HG03103 (cell line): ENCODE results near the gene NFILZ.
"Not testable (repeated sequence)": the region's sequence is repeated elsewhere in the genome, so short reads cannot be mapped to it uniquely, and the experiment has no call there.

ENCODE experiments used
- ATAC-seq: cut with Tn5 transposase; IDR thresholded peaks from one replicate; pipeline ENCODE4 v1.9.1; 2021; ENCODE audit warnings: low read depth; ENCODE audit not compliant: unreplicated experiment

Gene NFILZ

DNA sequence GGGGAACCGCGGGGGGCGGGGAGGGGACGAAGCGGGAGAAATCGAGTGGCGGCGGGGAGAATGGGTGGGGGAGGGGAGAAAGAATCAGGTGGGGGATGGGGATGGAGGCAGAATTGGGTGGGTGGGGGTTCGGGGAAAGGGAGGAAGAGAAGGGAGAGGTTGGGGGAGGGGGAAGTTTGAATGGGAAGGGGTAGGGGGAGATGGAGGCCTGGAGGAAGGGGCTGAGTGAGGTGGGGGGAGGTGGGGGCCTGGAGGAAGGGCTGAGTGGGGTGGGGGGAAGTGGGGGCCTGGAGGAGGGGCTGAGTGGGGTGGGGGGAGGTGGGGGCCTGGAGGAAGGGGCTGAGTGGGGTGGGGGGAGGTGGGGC is 19.5 kb upstream of the NFILZ start:
- ATAC-seq = no peak

- ATAC-seq = no peak
These were observed 19.0 kb upstream of the NFILZ start for GRCh38 chr19:8611391-8611876.

DNA sequence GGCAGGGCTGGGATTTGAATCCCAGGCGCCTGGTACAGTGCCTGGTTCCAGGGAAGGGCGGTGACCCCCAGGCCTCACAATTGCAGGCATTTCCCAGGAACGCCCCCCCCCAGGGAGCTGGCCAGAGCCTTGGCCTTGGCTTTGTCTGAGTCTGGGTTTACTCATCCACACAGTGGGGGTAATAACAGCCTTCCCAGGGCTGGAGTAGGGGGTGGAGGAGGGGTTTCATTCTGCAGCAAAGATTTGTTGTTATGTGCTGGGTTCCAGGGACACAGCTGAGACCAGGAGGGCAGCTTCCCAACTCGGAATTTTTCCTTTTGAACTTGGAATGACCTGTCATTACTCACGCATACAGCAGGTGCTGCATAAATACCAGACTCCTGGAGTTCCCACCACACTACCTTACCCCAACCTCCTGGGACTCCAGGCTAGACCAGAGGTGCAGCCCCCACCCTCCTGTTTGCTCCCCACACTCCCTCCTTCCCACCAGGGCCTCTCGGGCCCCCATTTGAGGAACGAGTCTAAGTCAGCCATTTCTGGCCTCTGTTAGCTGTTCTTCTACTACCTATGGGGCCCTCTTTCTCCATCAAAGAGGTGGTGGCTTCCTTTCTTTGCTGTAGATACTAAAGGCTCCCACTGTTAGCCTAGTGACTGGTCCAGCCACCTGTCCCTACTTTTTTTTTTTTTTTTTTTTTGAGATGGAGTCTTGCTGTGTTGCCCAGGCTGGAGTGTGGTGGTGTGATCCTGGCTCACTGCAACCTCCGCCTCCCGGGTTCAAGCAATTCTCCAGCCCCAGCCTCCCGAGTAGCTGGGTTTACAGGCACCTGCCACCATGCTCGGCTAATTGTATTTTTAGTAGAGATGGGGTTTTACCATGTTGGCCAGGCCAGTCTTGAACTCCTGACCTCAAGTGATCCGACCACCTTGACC is 18.3 kb upstream of the NFILZ start:
- ATAC-seq = no peak

DNA sequence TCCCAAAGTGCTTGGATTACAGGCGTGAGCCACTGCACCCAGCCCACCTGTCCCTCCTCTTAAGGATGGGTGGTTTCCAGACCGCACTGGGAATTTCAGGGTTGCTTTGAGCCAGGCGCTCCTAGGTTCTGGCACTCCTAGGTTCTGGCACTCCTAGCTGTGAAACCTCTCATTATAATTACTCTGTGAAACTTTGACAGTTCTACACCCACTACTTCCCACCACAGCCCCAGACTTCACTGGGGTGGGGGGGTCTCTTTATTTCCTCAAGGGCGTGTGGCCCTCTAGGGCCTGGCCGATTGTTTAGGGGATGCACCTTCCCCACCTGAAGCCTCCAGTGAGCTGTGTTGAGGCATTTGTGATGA is 17.6 kb upstream of the NFILZ start:
- ATAC-seq = no peak

DNA sequence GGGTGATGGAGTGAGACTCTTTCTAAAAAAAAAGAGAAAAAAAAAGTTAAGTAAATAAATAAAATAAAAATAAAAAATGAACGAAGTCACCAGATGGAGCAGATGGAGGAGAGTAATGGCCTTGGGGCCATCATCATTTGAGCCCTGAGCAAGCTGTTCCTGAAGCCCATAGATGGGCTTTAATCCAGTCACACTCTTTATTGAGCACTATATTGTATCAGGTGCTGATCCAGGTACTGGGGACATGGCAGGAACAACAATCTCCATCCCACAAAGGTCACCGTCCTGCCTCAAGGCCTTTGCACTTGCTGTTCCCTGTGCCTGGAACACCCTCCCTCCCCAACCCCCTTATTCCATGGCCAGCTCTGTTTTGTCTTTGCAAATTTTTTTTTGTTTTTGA is 16.0 kb upstream of the NFILZ start:
- ATAC-seq = no peak

DNA sequence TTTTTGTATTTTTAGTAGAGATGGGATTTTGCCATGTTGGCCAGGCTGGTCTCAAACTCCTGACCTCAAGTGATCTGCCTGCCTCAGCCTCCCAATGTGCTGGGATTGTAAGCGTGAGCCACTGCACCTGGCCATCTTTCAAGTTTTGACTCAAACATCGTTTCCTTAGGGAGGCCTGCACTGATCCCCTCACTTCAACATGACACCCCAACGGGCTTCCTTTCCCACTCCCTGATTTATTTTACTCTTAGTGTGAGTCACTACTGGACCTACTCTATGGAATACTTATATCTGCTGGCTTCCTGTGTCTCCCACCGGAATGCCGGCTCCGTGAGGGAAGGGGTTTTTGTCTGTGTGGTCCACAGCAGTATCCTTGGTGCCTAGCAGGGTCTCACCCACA is 15.4 kb upstream of the NFILZ start:
- ATAC-seq = no peak

DNA sequence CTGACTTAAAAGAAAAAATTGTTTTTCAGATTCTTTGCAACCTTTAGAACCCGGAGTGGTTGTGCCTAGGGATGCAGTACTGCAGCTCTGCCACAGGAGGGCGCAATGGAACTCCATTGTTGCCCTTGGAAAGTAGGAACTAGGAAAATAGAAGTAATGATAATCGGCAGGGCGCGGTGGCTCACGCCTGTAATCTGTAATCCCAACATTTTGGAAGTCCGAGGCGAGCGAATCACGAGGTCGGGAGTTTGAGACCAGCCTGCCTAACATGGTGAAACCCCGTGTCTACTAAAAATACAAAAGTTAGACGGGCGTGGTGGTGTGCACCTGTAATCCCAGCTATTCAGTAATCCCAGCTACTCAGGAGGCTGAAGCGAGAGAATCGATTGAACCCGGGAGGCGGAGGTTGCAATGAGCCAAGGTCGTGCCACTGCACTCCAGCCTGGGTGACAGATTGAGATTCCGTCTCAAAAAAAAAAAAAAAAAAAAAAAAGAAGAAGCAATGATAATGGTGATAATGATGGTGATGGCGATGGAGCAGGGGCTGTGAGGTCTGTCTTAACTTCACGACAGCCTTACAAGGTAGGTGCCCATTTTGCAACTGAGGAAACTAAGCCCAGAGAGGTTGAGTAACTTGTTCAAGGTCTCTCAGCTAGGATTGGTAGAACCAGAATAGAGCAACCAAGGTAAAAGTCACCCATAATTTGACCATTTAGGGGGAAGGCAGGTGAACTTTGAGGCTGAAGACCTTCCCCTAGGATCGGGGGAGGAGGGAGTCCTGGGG is 14.4 kb upstream of the NFILZ start:
- no peak for ATAC-seq

GRCh38 chr19:8616861-8617260 is 13.6 kb upstream of the NFILZ start:
- no peak for ATAC-seq

DNA sequence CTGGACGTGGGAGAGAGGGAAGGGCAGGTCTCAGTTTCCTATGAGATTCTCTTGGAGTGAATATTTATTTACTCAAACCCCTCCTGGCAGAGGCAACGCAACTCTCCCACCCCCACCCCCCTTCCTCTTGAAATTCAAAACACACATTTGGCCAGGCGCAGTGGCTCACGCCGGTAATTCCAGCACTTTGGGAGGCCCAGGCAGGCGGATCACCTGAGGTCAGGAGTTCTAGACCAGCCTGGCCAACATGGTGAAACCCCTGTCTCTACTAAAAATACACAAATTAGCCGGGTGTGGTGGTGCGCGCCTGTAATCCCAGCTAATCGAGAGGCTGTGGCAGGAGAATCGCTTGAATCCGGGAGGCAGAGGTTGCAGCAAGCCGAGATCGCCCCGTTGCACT is 13.1 kb upstream of the NFILZ start:
- ATAC-seq = not testable (repeated sequence)

GRCh38 chr19:8617984-8618383 is 12.4 kb upstream of the NFILZ start:
- ATAC-seq = no peak

DNA sequence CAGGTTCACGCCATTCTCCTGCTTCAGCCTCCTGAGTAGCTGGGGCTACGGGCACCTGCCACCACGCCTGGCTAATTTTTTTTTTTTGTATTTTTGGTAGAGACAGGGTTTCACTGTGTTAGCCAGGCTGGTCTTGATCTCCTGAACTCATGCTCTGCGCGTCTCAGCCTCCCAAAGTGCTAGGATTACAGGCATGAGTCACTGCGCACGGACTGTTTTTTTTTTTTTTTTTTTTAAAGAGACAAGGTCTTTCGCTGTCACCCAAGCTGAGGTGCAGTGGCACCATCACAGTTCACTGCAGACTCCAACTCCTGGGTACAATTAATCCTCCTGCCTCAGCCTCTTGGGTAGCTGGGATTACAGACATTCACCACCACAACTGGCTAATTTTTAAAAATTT is 11.7 kb upstream of the NFILZ start:
- ATAC-seq = no peak

DNA sequence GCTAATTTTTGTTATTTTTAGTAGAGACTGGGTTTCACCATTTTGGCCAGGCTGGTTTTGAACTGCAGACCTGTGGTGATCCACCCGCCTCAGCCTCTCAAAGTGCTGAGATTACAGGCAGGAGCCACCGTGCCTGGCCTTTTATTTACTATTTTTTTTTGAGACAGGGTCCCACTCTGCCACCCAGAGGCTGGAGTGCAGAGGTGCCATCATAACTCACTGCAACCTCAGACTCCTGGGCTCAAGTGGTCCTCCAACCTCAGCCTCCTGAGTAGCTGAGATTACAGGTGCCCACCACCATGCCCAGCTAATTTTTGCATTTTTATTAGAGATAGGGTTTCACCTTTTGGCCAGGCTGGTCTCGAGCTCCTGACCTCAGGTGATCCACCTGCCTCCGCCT is 7.5 kb upstream of the NFILZ start:
- ATAC-seq = not testable (repeated sequence)

DNA sequence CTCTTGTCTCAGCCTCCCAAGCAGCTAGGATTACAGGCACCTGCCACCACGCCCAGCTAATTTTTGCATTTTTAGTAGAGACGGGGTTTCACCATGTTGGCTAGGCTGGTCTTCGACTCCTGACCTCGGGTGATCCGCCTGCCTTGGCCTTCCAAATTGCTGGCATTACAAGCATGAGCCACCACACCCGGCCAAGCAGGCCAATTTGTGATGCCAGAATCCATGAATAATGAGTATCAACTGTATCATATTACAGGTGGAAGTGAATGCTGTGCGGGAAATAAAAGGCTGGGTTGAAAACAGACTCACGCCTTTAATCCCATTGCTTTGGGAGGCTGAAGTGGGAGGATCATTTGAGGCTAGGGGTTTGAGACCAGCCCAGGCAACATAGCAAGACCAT is 3.6 kb upstream of the NFILZ start:
- ATAC-seq = no peak

- ATAC-seq = no peak
These were observed 1.2 kb upstream of the NFILZ start for GRCh38 chr19:8629184-8629583.

DNA sequence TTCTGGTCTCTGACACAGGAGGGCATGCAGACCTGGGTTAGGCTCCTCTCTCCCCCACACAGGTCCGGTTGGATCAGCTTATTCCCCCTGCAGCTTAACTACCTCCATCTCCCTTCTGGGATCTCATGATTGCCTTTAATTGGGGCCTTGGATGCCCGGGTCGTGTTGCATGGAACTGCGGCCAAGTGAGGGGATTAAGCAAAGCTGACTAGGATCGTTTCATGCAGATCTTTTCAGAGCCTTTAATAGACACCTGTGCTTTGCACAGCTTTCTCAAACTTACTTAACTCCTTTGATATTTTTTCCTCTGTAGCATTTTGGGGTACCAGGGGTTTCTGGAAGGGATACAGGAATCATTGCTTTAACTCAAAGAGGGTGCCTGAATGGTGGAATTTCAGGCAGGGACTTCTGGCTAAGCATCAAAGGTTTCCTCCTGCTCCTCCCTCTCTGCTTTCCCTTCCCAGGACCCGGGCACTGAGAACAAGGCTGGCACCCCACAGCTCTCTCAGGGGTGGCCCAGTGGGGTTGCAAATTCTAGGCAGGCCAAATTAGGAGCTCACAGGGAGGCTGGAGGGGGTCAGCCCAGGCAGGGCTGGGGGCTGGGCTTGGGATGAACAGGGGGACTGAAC is 477 bp downstream of the NFILZ start:
- ATAC-seq = no peak

- ATAC-seq = no peak
These were observed 989 bp downstream of the NFILZ start for GRCh38 chr19:8631425-8631819.

GRCh38 chr19:8635422-8635821 is 5.0 kb downstream of the NFILZ start:
- no peak for ATAC-seq

DNA sequence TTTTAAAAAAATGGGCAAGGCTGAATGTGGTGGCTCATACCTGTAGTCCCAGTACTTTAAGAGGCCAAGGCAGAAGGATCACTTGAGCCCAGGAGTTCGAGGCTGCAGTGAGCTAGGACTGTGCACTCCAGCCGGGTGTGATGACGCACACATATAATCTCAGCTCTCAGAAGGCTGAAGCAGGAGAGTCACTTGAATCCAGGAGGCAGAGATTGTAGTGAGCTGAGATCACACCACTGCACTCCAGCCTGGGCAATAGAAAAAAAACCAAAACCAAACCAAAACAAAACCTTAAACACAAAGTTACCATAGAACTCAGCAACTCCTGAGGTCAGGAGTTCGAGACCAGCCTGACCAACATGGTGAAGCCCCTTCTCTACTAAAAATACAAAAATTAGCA is 6.6 kb downstream of the NFILZ start:
- not testable (repeated sequence) for ATAC-seq

GRCh38 chr19:8638078-8638619 is 7.7 kb downstream of the NFILZ start:
- ATAC-seq = no peak

DNA sequence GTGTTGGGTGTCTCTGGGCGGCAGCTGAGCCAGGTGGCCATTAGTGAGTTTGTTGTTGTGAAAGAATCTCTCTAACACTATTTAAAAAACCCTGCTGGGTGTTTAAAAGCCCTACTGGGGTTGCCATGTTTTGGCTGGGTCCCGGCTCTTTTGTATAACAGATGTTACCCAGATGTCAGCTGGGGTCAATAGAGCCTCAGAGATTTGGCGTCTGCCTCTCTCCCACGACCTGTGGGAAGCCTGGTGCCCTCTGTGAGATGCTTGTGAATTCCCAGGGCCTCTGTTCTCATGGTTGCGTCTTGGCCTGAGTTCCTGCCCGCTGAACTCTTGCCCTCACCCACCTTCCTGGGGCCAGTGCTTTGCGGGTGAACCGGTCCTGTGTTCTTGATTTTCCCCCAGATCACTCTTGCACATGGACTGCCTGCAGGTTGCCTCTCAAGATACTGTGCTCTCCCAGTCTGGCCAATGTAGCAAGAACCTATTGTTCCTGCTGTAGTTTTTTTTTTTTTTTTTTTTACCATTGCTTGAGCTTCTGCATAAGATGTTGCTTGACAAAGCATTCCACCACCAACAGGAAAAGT is 9.5 kb downstream of the NFILZ start:
- ATAC-seq = no peak
